Activated naive CD8-positive, alpha-beta T cell treated with anti-CD3 and anti-CD28 coated beads, Interleukin-2, amount 10 ng/mL, durations not matched to agents 7 days and 5 days (primary cell): ENCODE measurements around the gene KCTD16. TPM values are rescaled to one million over a fixed set of nuclear protein-coding genes. Genes with fewer than 3 reads are reported as not detected.

Experiments used
- ATAC-seq: fragments of 150-1000 bp; cut with Tn5 transposase; one replicate; pipeline ENCODE4 v1.10.0; 2021; ENCODE audit warnings: low read depth, moderate library complexity
- POLR2A ChIA-PET: fragments of 350-600 bp; sonication (Branson Sonifier 250); formaldehyde crosslinking; loops from one replicate; lab custom pipeline; 2021; ENCODE audit warnings: antibody characterized with exemption; lab: Charles Lee
- DNase-seq: peaks from one replicate; pipeline ENCODE4 v3.0.0; 2021
- H3K27ac Mint-ChIP-seq: one replicate; pipeline ENCODE4 v1.8.0; 2022; ENCODE audit warnings: mild to moderate bottlenecking, mixed read lengths
- H3K27me3 Mint-ChIP-seq: one replicate; pipeline ENCODE4 v1.8.0; 2022; ENCODE audit warnings: mild to moderate bottlenecking, moderate library complexity, mixed read lengths
- H3K36me3 Mint-ChIP-seq: one replicate; pipeline ENCODE4 v1.8.0; 2021; ENCODE audit warnings: mild to moderate bottlenecking, mixed read lengths
- H3K4me1 Mint-ChIP-seq: one replicate; pipeline ENCODE4 v1.8.0; 2021; ENCODE audit warnings: mixed read lengths
- H3K4me3 Mint-ChIP-seq: one replicate; pipeline ENCODE4 v1.8.0; 2022; ENCODE audit warnings: mild to moderate bottlenecking, moderate library complexity, mixed read lengths
- H3K9me3 Mint-ChIP-seq: one replicate; pipeline ENCODE4 v1.8.0; 2021; ENCODE audit warnings: mixed read lengths
- total RNA-seq, 2 experiments: library from RNA; stranded (reverse); gene quantifications; one replicate each; pipeline ENCODE4 v1.2.3, GENCODE V29; 2021

KCTD16 gene
- total RNA-seq, 2 experiments from 2014 or later, result 0.17 to 0.22 TPM

DNA sequence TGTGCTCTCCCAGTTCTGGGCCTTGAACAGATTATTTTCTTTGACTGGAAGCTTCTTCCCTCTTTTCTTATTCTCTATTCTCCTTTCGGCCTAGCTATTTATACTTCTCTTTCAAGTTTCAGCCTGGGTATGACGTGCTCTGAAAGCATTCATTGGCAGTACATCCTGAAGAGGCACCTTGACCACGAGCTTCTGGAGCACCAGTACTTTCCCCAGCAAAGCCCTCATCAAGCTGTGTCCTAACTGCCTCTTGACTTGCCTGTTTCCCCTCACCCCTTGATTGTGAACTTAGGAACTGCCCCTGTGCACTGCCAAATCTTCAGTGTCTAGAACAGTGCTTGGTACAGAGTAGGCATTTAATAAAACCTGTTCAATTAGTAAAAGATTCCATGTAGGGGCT lies 154.9 kb downstream of the KCTD16 start:
- DNase-seq (no peak), ATAC-seq (no peak)
- Mint-ChIP-seq H3K4me3 (no peak overlapping the region), H3K27ac (no peak overlapping the region), H3K9me3 (no peaks in the 10 kb centered on the region), H3K27me3 (no peaks in the 10 kb centered on the region), H3K4me1 (no peaks in the 10 kb centered on the region), H3K36me3 (no peaks in the 10 kb centered on the region)
- POLR2A ChIA-PET, result no interaction called here

GRCh38 chr5:144328494-144328893 lies 157.8 kb downstream of the KCTD16 start:
- Mint-ChIP-seq H3K4me1 (no peaks in the 10 kb centered on the region), H3K27me3 (no peaks in the 10 kb centered on the region), H3K27ac (no peak overlapping the region), H3K9me3 (no peaks in the 10 kb centered on the region), H3K4me3 (no peak overlapping the region), H3K36me3 (no peaks in the 10 kb centered on the region)
- DNase-seq (no peak), ATAC-seq (no peak)
- POLR2A ChIA-PET, result no interaction called here

DNA sequence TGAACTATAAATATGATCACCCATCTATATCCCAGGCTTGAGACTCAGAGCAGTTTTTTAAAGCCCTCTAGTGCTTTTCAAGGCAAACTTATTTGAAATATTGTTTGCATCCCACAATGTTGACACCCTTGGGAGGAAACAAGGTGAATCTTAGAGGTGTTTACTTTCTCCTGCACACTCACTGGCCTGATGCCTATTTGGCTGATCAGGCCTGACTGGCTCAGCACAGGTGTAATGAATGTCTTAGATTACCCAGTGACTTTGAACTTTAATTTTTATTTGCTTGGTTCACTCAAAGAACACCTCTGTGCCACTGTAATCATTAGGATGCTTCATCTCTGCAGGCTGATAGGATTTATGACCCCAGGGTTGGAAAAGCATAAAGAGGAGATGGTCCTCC lies 158.3 kb downstream of the KCTD16 start:
- ATAC-seq, result no peak
- Mint-ChIP-seq H3K27ac (no peak overlapping the region), H3K4me1 (no peaks in the 10 kb centered on the region), H3K27me3 (no peaks in the 10 kb centered on the region), H3K36me3 (no peaks in the 10 kb centered on the region), H3K9me3 (no peaks in the 10 kb centered on the region), H3K4me3 (no peak overlapping the region)
- POLR2A ChIA-PET, result no interaction called here
- no peak for DNase-seq

DNA sequence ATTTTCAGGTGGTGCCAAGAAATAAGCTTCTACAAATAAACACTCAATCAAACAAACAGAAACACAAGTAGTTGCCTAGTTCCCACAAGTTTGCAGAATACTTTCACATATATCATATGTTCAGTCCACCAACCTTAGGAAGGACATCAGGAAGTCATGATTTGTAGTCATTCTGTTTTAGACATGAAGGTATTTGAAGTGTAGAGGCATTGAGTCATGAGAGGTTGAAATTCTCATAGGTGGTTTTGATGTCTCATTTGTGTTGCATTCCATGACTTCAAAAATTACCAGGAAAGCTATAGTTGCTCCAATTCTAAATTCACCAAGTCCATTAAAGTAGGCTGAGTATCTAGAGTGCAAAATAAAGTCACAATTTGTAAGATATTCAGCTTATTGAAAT lies 159.0 kb downstream of the KCTD16 start:
- no peaks in the 10 kb centered on the region for H3K27me3 Mint-ChIP-seq
- H3K4me1 Mint-ChIP-seq, result no peaks in the 10 kb centered on the region
- no peak overlapping the region for H3K27ac Mint-ChIP-seq
- no peak for ATAC-seq
- POLR2A ChIA-PET, result no interaction called here
- no peaks in the 10 kb centered on the region for H3K9me3 Mint-ChIP-seq
- H3K36me3 Mint-ChIP-seq, result no peaks in the 10 kb centered on the region
- H3K4me3 Mint-ChIP-seq, result no peak overlapping the region
- no peak for DNase-seq

GRCh38 chr5:144331361-144331760 lies 160.7 kb downstream of the KCTD16 start:
- no peak overlapping the region for H3K4me3 Mint-ChIP-seq
- ATAC-seq (no peak), DNase-seq (no peak)
- H3K27ac Mint-ChIP-seq, result no peak overlapping the region
- POLR2A ChIA-PET, result no interaction called here
- no peaks in the 10 kb centered on the region for H3K36me3 Mint-ChIP-seq
- H3K4me1 Mint-ChIP-seq, result no peaks in the 10 kb centered on the region
- no peaks in the 10 kb centered on the region for H3K9me3 Mint-ChIP-seq
- no peaks in the 10 kb centered on the region for H3K27me3 Mint-ChIP-seq

GRCh38 chr5:144332265-144332664 lies 161.6 kb downstream of the KCTD16 start:
- H3K27ac Mint-ChIP-seq, result no peak overlapping the region
- DNase-seq (no peak), ATAC-seq (no peak)
- H3K4me3 Mint-ChIP-seq, result no peak overlapping the region
- H3K36me3 Mint-ChIP-seq, result no peaks in the 10 kb centered on the region
- POLR2A ChIA-PET, result no interaction called here
- no peaks in the 10 kb centered on the region for H3K4me1 Mint-ChIP-seq
- H3K9me3 Mint-ChIP-seq, result no peaks in the 10 kb centered on the region
- H3K27me3 Mint-ChIP-seq, result no peaks in the 10 kb centered on the region

- no peaks in the 10 kb centered on the region for H3K27me3 Mint-ChIP-seq
- DNase-seq, result no peak
- no peak overlapping the region for H3K4me3 Mint-ChIP-seq
- no peaks in the 10 kb centered on the region for H3K4me1 Mint-ChIP-seq
- H3K36me3 Mint-ChIP-seq, result no peaks in the 10 kb centered on the region
- no peak overlapping the region for H3K27ac Mint-ChIP-seq
- ATAC-seq, result no peak
- POLR2A ChIA-PET, result no interaction called here
- H3K9me3 Mint-ChIP-seq, result no peaks in the 10 kb centered on the region
Observed at GRCh38 chr5:144333336-144333920, 162.8 kb downstream of the KCTD16 start.

DNA sequence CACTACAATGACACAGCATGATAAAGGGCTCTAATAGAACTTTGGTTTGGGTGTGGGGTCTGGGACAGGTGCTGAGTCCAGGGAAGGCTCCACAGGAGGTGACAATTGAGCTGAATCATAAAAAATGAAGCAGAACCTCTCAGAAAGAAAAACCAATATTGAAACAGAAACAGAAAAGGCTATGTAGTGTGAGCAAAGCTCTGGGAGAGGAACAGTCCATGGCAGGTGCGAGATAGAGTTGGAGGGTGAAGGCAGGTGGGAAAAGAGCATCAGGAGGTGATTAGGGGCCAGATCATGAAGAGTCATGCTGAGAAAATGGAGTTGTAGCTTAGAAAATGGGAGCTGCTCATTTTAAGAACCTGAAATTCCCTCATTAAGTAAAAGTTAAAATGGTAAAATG lies 164.9 kb downstream of the KCTD16 start:
- DNase-seq (no peak), ATAC-seq (no peak)
- Mint-ChIP-seq H3K27me3 (no peaks in the 10 kb centered on the region), H3K4me3 (no peak overlapping the region), H3K27ac (no peak overlapping the region), H3K36me3 (no peaks in the 10 kb centered on the region), H3K9me3 (peaks cover 2% of the 10 kb centered on the region), H3K4me1 (no peaks in the 10 kb centered on the region)
- POLR2A ChIA-PET, result no interaction called here

GRCh38 chr5:144336191-144336961 lies 165.7 kb downstream of the KCTD16 start:
- H3K27ac Mint-ChIP-seq, result no peak overlapping the region
- DNase-seq, result no peak
- no peaks in the 10 kb centered on the region for H3K36me3 Mint-ChIP-seq
- H3K4me1 Mint-ChIP-seq, result no peaks in the 10 kb centered on the region
- no peaks in the 10 kb centered on the region for H3K27me3 Mint-ChIP-seq
- H3K9me3 Mint-ChIP-seq, result peaks cover 4% of the 10 kb centered on the region
- ATAC-seq, result no peak
- POLR2A ChIA-PET, result no interaction called here
- H3K4me3 Mint-ChIP-seq, result no peak overlapping the region

DNA sequence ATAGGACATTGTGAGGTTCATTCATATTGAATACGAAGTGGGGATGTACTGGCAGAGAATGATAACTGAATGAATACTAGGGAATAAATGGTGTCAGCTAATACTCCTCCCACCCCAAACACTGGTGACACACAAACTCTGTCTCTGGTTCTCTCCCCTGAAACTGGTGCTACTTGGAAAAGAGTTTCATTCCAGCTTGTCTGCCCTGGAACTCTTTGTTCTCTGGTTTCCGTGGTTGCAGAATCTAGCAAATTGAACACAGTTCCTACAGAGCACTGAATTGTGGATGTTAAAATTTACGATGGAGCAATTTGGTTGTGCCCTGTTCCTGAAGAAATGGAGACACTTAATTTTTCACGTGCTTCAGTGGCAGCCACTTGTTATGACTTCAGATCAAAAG lies 181.7 kb downstream of the KCTD16 start:
- DNase-seq (no peak), ATAC-seq (no peak)
- H3K36me3 Mint-ChIP-seq, result no peaks in the 10 kb centered on the region
- POLR2A ChIA-PET, result no interaction called here
- H3K9me3 Mint-ChIP-seq, result no peaks in the 10 kb centered on the region
- no peak overlapping the region for H3K27ac Mint-ChIP-seq
- no peaks in the 10 kb centered on the region for H3K4me1 Mint-ChIP-seq
- H3K4me3 Mint-ChIP-seq, result no peak overlapping the region
- no peaks in the 10 kb centered on the region for H3K27me3 Mint-ChIP-seq

DNA sequence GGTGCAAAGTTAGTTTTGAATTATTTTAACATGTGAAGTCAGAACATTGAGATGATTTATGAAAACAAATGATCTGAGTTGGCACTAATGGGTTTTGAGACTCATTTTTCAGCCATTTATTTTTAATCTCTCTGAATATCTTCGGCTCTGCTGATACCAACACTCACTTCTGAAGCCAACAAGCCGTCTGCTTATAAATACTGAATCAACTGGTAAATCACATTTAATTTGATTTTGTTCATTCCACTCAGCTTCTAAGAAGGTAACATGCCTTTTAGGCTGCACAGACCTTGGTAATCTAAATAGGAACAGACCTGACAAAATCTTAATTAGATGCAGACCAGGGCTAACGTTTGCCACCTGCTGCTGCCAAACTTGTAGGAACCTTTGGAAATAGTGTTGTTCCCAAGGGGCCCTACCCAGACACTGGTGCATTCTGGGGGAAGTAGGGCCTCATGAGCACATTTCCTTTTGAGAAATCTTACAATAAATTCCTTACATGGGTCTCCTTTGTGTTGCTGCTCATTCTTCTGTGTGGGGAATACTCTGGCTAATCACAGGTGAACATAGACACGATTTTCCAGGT lies 182.2 kb downstream of the KCTD16 start:
- POLR2A ChIA-PET, result no interaction called here
- no peaks in the 10 kb centered on the region for H3K36me3 Mint-ChIP-seq
- no peaks in the 10 kb centered on the region for H3K4me1 Mint-ChIP-seq
- no peak overlapping the region for H3K4me3 Mint-ChIP-seq
- H3K27ac Mint-ChIP-seq, result no peak overlapping the region
- no peak for DNase-seq
- no peaks in the 10 kb centered on the region for H3K9me3 Mint-ChIP-seq
- ATAC-seq, result no peak
- no peaks in the 10 kb centered on the region for H3K27me3 Mint-ChIP-seq

GRCh38 chr5:144356489-144356888 lies 185.8 kb downstream of the KCTD16 start:
- ATAC-seq, result no peak
- Mint-ChIP-seq H3K27me3 (no peaks in the 10 kb centered on the region), H3K4me1 (no peaks in the 10 kb centered on the region), H3K4me3 (no peak overlapping the region), H3K27ac (no peak overlapping the region), H3K36me3 (no peaks in the 10 kb centered on the region), H3K9me3 (no peaks in the 10 kb centered on the region)
- POLR2A ChIA-PET, result no interaction called here
- no peak for DNase-seq

GRCh38 chr5:144361406-144361805 lies 190.7 kb downstream of the KCTD16 start:
- no peaks in the 10 kb centered on the region for H3K27me3 Mint-ChIP-seq
- no peaks in the 10 kb centered on the region for H3K9me3 Mint-ChIP-seq
- POLR2A ChIA-PET, result no interaction called here
- H3K36me3 Mint-ChIP-seq, result no peaks in the 10 kb centered on the region
- H3K4me1 Mint-ChIP-seq, result no peaks in the 10 kb centered on the region
- no peak overlapping the region for H3K4me3 Mint-ChIP-seq
- no peak for ATAC-seq
- H3K27ac Mint-ChIP-seq, result no peak overlapping the region
- no peak for DNase-seq

DNA sequence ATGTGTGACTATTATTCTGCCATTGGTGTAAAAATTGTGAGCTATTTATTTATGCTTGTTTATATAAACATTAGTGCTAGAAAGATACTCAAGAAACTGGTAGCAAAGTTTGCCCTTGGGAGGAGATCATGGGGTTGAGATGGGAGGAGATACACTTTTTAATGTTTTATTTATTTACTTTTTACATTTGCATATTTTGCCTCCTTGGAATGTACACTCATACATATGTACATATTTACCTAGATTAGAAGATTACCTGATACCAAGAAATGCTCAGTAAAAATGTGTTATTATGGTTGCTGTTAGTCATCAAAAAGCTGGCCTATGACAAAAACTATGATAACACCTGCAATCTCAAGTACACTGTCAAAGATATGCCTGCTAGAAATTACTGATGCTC lies 195.2 kb downstream of the KCTD16 start:
- H3K27me3 Mint-ChIP-seq, result no peaks in the 10 kb centered on the region
- ATAC-seq (no peak), DNase-seq (no peak)
- no peak overlapping the region for H3K4me3 Mint-ChIP-seq
- H3K4me1 Mint-ChIP-seq, result no peaks in the 10 kb centered on the region
- no peaks in the 10 kb centered on the region for H3K36me3 Mint-ChIP-seq
- POLR2A ChIA-PET, result no interaction called here
- H3K9me3 Mint-ChIP-seq, result no peaks in the 10 kb centered on the region
- H3K27ac Mint-ChIP-seq, result no peak overlapping the region
